Ishikawa (cell line): Measurements from ENCODE around the gene SYT10.

Experiments
- CEBPB ChIP-seq: IDR thresholded peaks from 2 replicates; pipeline ENCODE4 v1.6.1; 2012
- CREB1 ChIP-seq: IDR thresholded peaks from 2 replicates; pipeline ENCODE4 v1.6.1; 2012; ENCODE audit warnings: low read depth
- EGR1 ChIP-seq: IDR thresholded peaks from 2 replicates; pipeline ENCODE4 v1.6.1; 2012
- EP300 ChIP-seq: IDR thresholded peaks from 2 replicates; pipeline ENCODE4 v1.6.1; 2012; ENCODE audit warnings: borderline replicate concordance
- FOXM1 ChIP-seq: IDR thresholded peaks from 2 replicates; pipeline ENCODE4 v1.6.1; 2012; ENCODE audit warnings: low read depth, borderline replicate concordance
- NFIC ChIP-seq: IDR thresholded peaks from 2 replicates; pipeline ENCODE4 v1.6.1; 2012
- RAD21 ChIP-seq: IDR thresholded peaks from 2 replicates; pipeline ENCODE4 v1.6.1; 2012; ENCODE audit warnings: low read depth
- REST ChIP-seq: IDR thresholded peaks from 2 replicates; pipeline ENCODE4 v1.6.1; 2012; ENCODE audit warnings: low read depth, mild to moderate bottlenecking
- TAF1 ChIP-seq: IDR thresholded peaks from 2 replicates; pipeline ENCODE4 v1.6.1; 2012; ENCODE audit warnings: low read depth, mild to moderate bottlenecking
- TCF12 ChIP-seq: IDR thresholded peaks from 2 replicates; pipeline ENCODE4 v1.6.1; 2012; ENCODE audit warnings: low read depth
- TEAD4 ChIP-seq: IDR thresholded peaks from 2 replicates; pipeline ENCODE4 v1.6.1; 2012
- YY1 ChIP-seq: IDR thresholded peaks from 2 replicates; pipeline ENCODE4 v1.6.1; 2012; ENCODE audit warnings: low read depth
- ZBTB7A ChIP-seq: IDR thresholded peaks from 2 replicates; pipeline ENCODE4 v1.6.1; 2012; ENCODE audit warnings: low read depth
- TF ChIP-seq, protein P1 (sequence below): IDR thresholded peaks from 2 replicates; pipeline ENCODE4 v1.6.1; 2012
- TF ChIP-seq, protein P2 (sequence below): IDR thresholded peaks from 2 replicates; pipeline ENCODE4 v1.6.1; 2012

Gene SYT10

GRCh38 chr12:33476058-33476457, 36.4 kb upstream of the SYT10 start:
- no peak for TF ChIP-seq TEAD4
- no peak for TF ChIP-seq EP300
- TF ChIP-seq RAD21, result no peak
- no peak for TF ChIP-seq YY1

GRCh38 chr12:33472299-33472698, 32.7 kb upstream of the SYT10 start:
- TF ChIP-seq EGR1, result no peak
- TF ChIP-seq CEBPB, result no peak
- TF ChIP-seq EP300, result no peak
- TF ChIP-seq TAF1, result no peak
- no peak for TF ChIP-seq NFIC
- TF ChIP-seq, protein P1, sequence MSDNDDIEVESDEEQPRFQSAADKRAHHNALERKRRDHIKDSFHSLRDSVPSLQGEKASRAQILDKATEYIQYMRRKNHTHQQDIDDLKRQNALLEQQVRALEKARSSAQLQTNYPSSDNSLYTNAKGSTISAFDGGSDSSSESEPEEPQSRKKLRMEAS, result no peak
- no peak for TF ChIP-seq ZBTB7A
- TF ChIP-seq, protein P2, sequence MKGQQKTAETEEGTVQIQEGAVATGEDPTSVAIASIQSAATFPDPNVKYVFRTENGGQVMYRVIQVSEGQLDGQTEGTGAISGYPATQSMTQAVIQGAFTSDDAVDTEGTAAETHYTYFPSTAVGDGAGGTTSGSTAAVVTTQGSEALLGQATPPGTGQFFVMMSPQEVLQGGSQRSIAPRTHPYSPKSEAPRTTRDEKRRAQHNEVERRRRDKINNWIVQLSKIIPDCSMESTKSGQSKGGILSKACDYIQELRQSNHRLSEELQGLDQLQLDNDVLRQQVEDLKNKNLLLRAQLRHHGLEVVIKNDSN, result no peak
- no peak for TF ChIP-seq YY1
- no peak for TF ChIP-seq RAD21
- no peak for TF ChIP-seq CREB1
- TF ChIP-seq REST, result no peak
- no peak for TF ChIP-seq TEAD4
- TF ChIP-seq FOXM1, result no peak
- no peak for TF ChIP-seq TCF12

DNA sequence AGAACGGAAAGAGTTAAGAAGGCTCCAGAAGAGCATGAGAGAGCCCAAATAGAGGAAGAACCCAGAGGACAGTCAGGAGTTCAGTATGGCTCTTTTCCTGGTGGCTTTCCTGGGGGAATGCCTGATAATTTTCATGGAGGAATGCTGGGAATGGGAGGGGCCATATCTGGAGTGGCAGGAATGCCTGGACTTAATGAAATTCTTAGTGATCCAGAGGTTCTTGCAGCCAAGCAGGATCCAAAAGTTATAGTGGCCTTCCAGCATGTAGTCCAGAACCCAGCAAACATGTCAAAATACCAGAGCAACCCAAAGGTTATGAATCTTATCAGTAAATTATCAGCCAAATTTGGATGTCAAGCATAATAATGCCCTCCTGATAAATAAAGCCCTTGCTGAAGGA, 15.5 kb upstream of the SYT10 start:
- TF ChIP-seq RAD21 (no peak), EGR1 (no peak)

GRCh38 chr12:33450480-33450879, 10.9 kb upstream of the SYT10 start:
- TF ChIP-seq ZBTB7A (no peak), TAF1 (no peak), REST (no peak), TCF12 (no peak), CEBPB (no peak), YY1 (no peak), NFIC (no peak), EP300 (no peak), TEAD4 (no peak), RAD21 (no peak)
- TF ChIP-seq, protein P1, result no peak

DNA sequence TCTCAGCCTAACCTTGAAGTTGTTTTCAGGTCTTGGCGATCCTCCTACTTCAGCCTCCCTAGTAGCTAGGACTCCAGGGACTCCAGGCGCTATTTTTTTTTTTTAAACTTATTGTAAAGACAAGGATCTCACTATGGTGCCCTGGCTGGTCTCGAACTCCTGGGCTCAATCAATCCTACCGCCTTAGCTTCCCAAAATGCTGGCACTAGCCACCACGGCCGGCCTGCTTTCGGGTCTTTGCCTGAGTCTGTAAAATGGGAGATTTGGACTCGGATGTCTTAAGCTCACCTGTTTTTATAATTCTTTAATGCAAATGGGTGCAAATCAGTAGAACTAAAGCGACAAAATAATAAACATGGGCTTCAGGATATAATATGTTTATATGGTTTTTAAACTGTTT, 858 bp upstream of the SYT10 start:
- no peak for TF ChIP-seq TCF12
- no peak for TF ChIP-seq EGR1
- no peak for TF ChIP-seq NFIC
- no peak for TF ChIP-seq CEBPB
- no peak for TF ChIP-seq EP300
- no peak for TF ChIP-seq TAF1
- no peak for TF ChIP-seq ZBTB7A
- TF ChIP-seq TEAD4, result no peak
- no peak for TF ChIP-seq FOXM1
- TF ChIP-seq, protein P1, result no peak
- TF ChIP-seq YY1, result no peak
- TF ChIP-seq REST, result no peak
- TF ChIP-seq, protein P2, result no peak
- no peak for TF ChIP-seq CREB1
- TF ChIP-seq RAD21, result no peak
